Muscle of back (tissue), 11 donors: ENCODE measurements around the gene KAZN. TPM values are rescaled to one million over a fixed set of nuclear protein-coding genes. Genes with fewer than 3 reads are reported as not detected.
A peak's percentile ranks its signal among the peaks of the same experiment; 100 is the strongest.

ENCODE experiments used
- DNase-seq, 3 donors: peaks; one replicate each; pipeline versions ENCODE4 v3.0.0 to v3.0.0-alpha.2; 2013
- polyA plus RNA-seq, 10 donors: library from polyadenylated mRNA; unstranded; fragments of 120-200 nt; gene quantifications; one replicate each; pipeline ENCODE4 v1.2.1, GENCODE V29; 2013; ENCODE audit not compliant: insufficient read length in 10 of 10

The KAZN gene
- polyA plus RNA-seq, 10 donors: 10.8 to 16.9 (median 13.7) TPM

- peak in 1 of 3 donors; percentile 13 for DNase-seq
Observed at GRCh38 chr1:15080328-15081007, 482.0 kb downstream of the KAZN start.

GRCh38 chr1:15081102-15081501 is 482.6 kb downstream of the KAZN start:
- peak; percentile 63 to 91 (median 71) for DNase-seq

- no peak for DNase-seq
Observed at GRCh38 chr1:15083578-15083977, 485.1 kb downstream of the KAZN start.

GRCh38 chr1:15088281-15088971 is 489.9 kb downstream of the KAZN start:
- DNase-seq: peak in 1 of 3 donors; percentile 73

GRCh38 chr1:15089258-15089992 is 490.9 kb downstream of the KAZN start:
- no peak for DNase-seq

GRCh38 chr1:15090373-15090772 is 491.9 kb downstream of the KAZN start:
- peak in 1 of 3 donors; percentile 54 for DNase-seq

- no peak for DNase-seq
Observed at GRCh38 chr1:15094056-15094455, 495.6 kb downstream of the KAZN start.

GRCh38 chr1:15094719-15095495 is 496.4 kb downstream of the KAZN start:
- no peak for DNase-seq

- DNase-seq: no peak
Observed at GRCh38 chr1:15095496-15095875, 497.0 kb downstream of the KAZN start.

GRCh38 chr1:15096293-15096692 is 497.8 kb downstream of the KAZN start:
- no peak for DNase-seq

- no peak for DNase-seq
Observed at GRCh38 chr1:15098176-15099125, 500.0 kb downstream of the KAZN start.

- no peak for DNase-seq
Observed at GRCh38 chr1:15099441-15100120, 501.1 kb downstream of the KAZN start.

GRCh38 chr1:15100121-15100879 is 501.8 kb downstream of the KAZN start:
- DNase-seq: peak in 2 of 3 donors; percentile 36 to 69

GRCh38 chr1:15100880-15101760 is 502.6 kb downstream of the KAZN start:
- DNase-seq: no peak

GRCh38 chr1:15101801-15102200 is 503.3 kb downstream of the KAZN start:
- DNase-seq: no peak

GRCh38 chr1:15102646-15103045 is 504.2 kb downstream of the KAZN start:
- DNase-seq: no peak

GRCh38 chr1:15103211-15103610 is 504.7 kb downstream of the KAZN start:
- DNase-seq: no peak

GRCh38 chr1:15103906-15104305 is 505.4 kb downstream of the KAZN start:
- no peak for DNase-seq
